CD4-positive, alpha-beta T cell (primary cell): ENCODE data around the gene KRTAP5-4. TPM values are rescaled to one million over a fixed set of nuclear protein-coding genes. Genes with fewer than 3 reads are reported as not detected.
A peak's percentile ranks its signal among the peaks of the same experiment; 100 is the strongest.
"Not testable (repeated sequence)": the region's sequence is repeated elsewhere in the genome, so short reads cannot be mapped to it uniquely, and the experiment has no call there.

Source experiments
- ATAC-seq: fragments of 200-7000 bp; cut with Tn5 transposase; one replicate; pipeline ENCODE4 v1.10.0; 2022; ENCODE audit warnings: mild to moderate bottlenecking; ENCODE audit not compliant: poor library complexity
- CTCF ChIA-PET: fragments of 350-600 bp; sonication (Branson Sonifier 250); formaldehyde crosslinking; loops from one replicate; lab custom pipeline; 2021; ENCODE audit warnings: antibody characterized with exemption, inconsistent platforms; lab: Charles Lee
- POLR2A ChIA-PET: fragments of 350-600 bp; sonication (Branson Sonifier 250); formaldehyde crosslinking; loops from one replicate; lab custom pipeline; 2021; ENCODE audit warnings: antibody characterized with exemption, inconsistent platforms; lab: Charles Lee
- DNase-seq, 14 experiments: peaks; one replicate each; pipeline ENCODE4 v3.0.0-alpha.2; 2013 to 2020; ENCODE audit warnings: mixed read lengths in 2 of 14
- H3K27ac ChIP-seq, 2 donors: one replicate each; pipeline versions ENCODE4 v1.5.1 to v1.7.0; 2013; ENCODE audit warnings: low read length in 2 of 2, low read depth in 1 of 2, mild to moderate bottlenecking in 1 of 2
- H3K27me3 ChIP-seq, 2 experiments: 1 replicate in 1 of 2; 2 replicates in 1 of 2; pipeline versions ENCODE4 v1.6.1 to v1.7.0; 2013; ENCODE audit warnings: low read length in 2 of 2, control low read depth in 1 of 2, mild to moderate bottlenecking in 1 of 2, moderate library complexity in 1 of 2; ENCODE audit not compliant: insufficient read depth in 2 of 2, control insufficient read depth in 1 of 2
- H3K36me3 ChIP-seq: one replicate; pipeline ENCODE4 v1.6.1; 2013; ENCODE audit warnings: low read length, control low read depth; ENCODE audit not compliant: insufficient read depth
- H3K4me1 ChIP-seq: one replicate; pipeline ENCODE4 v1.6.1; 2013; ENCODE audit warnings: low read length, control low read depth; ENCODE audit not compliant: insufficient read depth
- H3K4me3 ChIP-seq: one replicate; pipeline ENCODE4 v1.5.1; 2013; ENCODE audit warnings: mild to moderate bottlenecking, low read length, moderate library complexity
- H3K9me3 ChIP-seq, 2 experiments: 1 replicate in 1 of 2; 2 replicates in 1 of 2; pipeline versions ENCODE4 v1.6.1 to v1.7.0; 2013; ENCODE audit warnings: low read length in 2 of 2, mild to moderate bottlenecking in 2 of 2, control low read depth in 1 of 2, moderate library complexity in 1 of 2; ENCODE audit not compliant: control insufficient read depth in 1 of 2, insufficient read depth in 1 of 2
- H3K27ac Mint-ChIP-seq: one replicate; pipeline ENCODE4 v1.8.0; 2020; ENCODE audit warnings: mixed read lengths
- H3K27me3 Mint-ChIP-seq: one replicate; pipeline ENCODE4 v1.8.0; 2021; ENCODE audit warnings: mixed read lengths
- H3K36me3 Mint-ChIP-seq: one replicate; pipeline ENCODE4 v1.8.0; 2021; ENCODE audit warnings: low read depth, mixed read lengths
- H3K4me1 Mint-ChIP-seq: one replicate; pipeline ENCODE4 v1.8.0; 2021; ENCODE audit warnings: low read depth, mixed read lengths
- H3K4me3 Mint-ChIP-seq: one replicate; pipeline ENCODE4 v1.8.0; 2020; ENCODE audit warnings: mild to moderate bottlenecking, mixed read lengths
- H3K9me3 Mint-ChIP-seq: one replicate; pipeline ENCODE4 v1.8.0; 2020; ENCODE audit warnings: mixed read lengths
- intact Hi-C, 2 experiments: fragments of 100-400 bp; cut with DNase I in 1 of 2; cut with micrococcal nuclease in 1 of 2; formaldehyde crosslinking; loops; one replicate each; pipeline versions ENCODE4 v1.15.1 to v1.9.0; 2023 to 2025; cut with DNase I, micrococcal nuclease
- total RNA-seq, 174 experiments: library from RNA in 2 of 174; stranded (reverse) in 2 of 174; gene quantifications; one replicate each; pipeline ENCODE4 v1.2.3 and lab custom pipeline; 2021 to 2026
- TF ChIP-seq, protein P1 (sequence below): fragments of 200-600 bp; IDR thresholded peaks from one replicate; pipeline ENCODE4 v1.8.0; 2022; ENCODE audit warnings: antibody characterized with exemption, mild to moderate bottlenecking

KRTAP5-4 gene
- total RNA-seq, 2 experiments from 2014 or later, result not detected

- peaks cover 8% of the 10 kb centered on the region for H3K4me1 Mint-ChIP-seq
Observed at GRCh38 chr11:1600626-1601025, 21.3 kb downstream of the KRTAP5-4 start.

GRCh38 chr11:1598816-1599215 is 23.1 kb downstream of the KRTAP5-4 start:
- Histone ChIP-seq H3K36me3 (no peaks in the 10 kb centered on the region), H3K27ac (no peak overlapping the region), H3K4me3 (no peak overlapping the region), H3K4me1 (peaks cover 7% of the 10 kb centered on the region), H3K9me3 (no peaks in the 10 kb centered on the region), H3K27me3 (peaks cover 4 to 10% of the 10 kb centered on the region in 2 experiments)
- H3K4me1 Mint-ChIP-seq, result peaks cover 13% of the 10 kb centered on the region
- DNase-seq (peak in 2 of 14 experiments; percentile 35 to 45), ATAC-seq (peak; percentile 26)
- intact Hi-C loops, result no loop called here
- ChIA-PET CTCF (no interaction called here), POLR2A (interaction anchor here (1.2 kb wide), 1 partner anchor 24 kb away, joined by 3 read pairs; no protein-coding TSS in a partner anchor)
- H3K27me3 Mint-ChIP-seq, result peaks cover 60% of the 10 kb centered on the region
- H3K27ac Mint-ChIP-seq, result no peak overlapping the region
- TF ChIP-seq, protein P1, sequence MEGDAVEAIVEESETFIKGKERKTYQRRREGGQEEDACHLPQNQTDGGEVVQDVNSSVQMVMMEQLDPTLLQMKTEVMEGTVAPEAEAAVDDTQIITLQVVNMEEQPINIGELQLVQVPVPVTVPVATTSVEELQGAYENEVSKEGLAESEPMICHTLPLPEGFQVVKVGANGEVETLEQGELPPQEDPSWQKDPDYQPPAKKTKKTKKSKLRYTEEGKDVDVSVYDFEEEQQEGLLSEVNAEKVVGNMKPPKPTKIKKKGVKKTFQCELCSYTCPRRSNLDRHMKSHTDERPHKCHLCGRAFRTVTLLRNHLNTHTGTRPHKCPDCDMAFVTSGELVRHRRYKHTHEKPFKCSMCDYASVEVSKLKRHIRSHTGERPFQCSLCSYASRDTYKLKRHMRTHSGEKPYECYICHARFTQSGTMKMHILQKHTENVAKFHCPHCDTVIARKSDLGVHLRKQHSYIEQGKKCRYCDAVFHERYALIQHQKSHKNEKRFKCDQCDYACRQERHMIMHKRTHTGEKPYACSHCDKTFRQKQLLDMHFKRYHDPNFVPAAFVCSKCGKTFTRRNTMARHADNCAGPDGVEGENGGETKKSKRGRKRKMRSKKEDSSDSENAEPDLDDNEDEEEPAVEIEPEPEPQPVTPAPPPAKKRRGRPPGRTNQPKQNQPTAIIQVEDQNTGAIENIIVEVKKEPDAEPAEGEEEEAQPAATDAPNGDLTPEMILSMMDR, result no peak
- H3K4me3 Mint-ChIP-seq, result no peak overlapping the region
- no peaks in the 10 kb centered on the region for H3K36me3 Mint-ChIP-seq
- H3K9me3 Mint-ChIP-seq, result no peaks in the 10 kb centered on the region

More at GRCh38 chr11:1600626-1601025, 21.3 kb downstream of the KRTAP5-4 start:
- DNase-seq (no peak), ATAC-seq (no peak)
- Histone ChIP-seq H3K27me3 (peaks cover 4 to 13% of the 10 kb centered on the region in 2 experiments), H3K27ac (no peak overlapping the region), H3K9me3 (no peaks in the 10 kb centered on the region), H3K36me3 (no peaks in the 10 kb centered on the region), H3K4me1 (peaks cover 9% of the 10 kb centered on the region), H3K4me3 (no peak overlapping the region)
- ChIA-PET POLR2A (no interaction called here), CTCF (no interaction called here)
- Mint-ChIP-seq H3K4me3 (no peak overlapping the region), H3K27ac (no peak overlapping the region), H3K27me3 (peaks cover 51% of the 10 kb centered on the region), H3K36me3 (no peaks in the 10 kb centered on the region), H3K9me3 (no peaks in the 10 kb centered on the region)
- TF ChIP-seq, protein P1, result no peak
- intact Hi-C loops, result no loop called here

DNA sequence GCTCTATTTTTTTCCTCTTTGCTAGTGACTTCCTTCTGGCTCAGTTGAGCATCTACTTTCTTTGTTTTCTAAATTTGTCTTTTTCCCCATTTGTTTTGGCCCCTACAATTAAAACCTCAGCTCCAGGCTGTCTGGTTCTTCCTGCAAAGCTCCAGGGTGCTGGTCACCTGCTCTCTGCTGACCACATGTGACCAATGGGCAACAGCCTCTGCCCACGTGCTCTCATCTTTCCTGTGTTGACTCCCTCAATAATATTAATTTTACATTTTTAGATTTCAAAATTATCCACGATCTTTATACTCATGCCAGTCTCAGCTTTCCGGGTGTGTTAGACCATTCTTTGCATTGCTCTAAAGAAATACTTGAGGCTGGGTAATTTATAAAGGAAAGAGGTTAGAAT is 23.5 kb downstream of the KRTAP5-4 start:
- H3K27ac ChIP-seq, ATAC-seq, H3K36me3 ChIP-seq, H3K4me1 ChIP-seq, H3K36me3 Mint-ChIP-seq, H3K9me3 Mint-ChIP-seq, H3K4me3 Mint-ChIP-seq, H3K27me3 ChIP-seq, H3K27ac Mint-ChIP-seq, H3K9me3 ChIP-seq, CTCF ChIA-PET, intact Hi-C loops, DNase-seq, H3K4me3 ChIP-seq: not testable (repeated sequence)
- Mint-ChIP-seq H3K27me3 (peaks cover 63% of the 10 kb centered on the region), H3K4me1 (peaks cover 13% of the 10 kb centered on the region)
- POLR2A ChIA-PET, result interaction anchor here (0.6 to 1.2 kb wide), 2 partner anchors 24 to 960 kb away, joined by 3 read pairs; no protein-coding TSS in a partner anchor

DNA sequence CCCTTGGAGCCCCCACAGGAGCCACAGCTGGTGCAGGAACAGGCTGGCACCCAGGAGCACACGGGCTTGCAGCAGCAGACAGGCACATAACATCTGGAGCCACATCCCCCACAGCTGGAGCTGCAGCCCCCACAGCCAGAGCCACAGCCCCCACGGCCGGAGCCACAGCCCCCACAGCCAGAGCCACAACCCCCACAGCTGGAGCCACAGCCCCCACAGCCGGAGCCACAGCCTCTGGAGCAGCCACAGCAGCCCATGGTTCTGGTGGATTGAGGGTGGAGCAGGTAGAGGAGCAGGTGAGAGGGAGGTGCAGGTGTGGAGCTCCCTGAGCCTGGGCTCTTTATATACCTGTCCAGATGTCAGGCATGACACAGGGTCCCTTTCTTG is 24.0 kb downstream of the KRTAP5-4 start, which contains the start of gene KRTAP5-2:
Gene KRTAP5-2, minus strand, starts transcription at position 301 of the 387 bp plus-strand sequence. Its CDS starts 44 bp downstream, at position 257.
- Mint-ChIP-seq H3K36me3 (no peaks in the 10 kb centered on the region), H3K27me3 (peaks cover 62% of the 10 kb centered on the region), H3K27ac (no peak within 1 kb of the TSS), H3K4me1 (peaks cover 13% of the 10 kb centered on the region), H3K9me3 (no peaks in the 10 kb centered on the region), H3K4me3 (no peak within 1 kb of the TSS)
- H3K9me3 ChIP-seq, result no peaks in the 10 kb centered on the region
- ChIA-PET CTCF (no interaction called here), POLR2A (interaction anchor here (0.6 to 1.2 kb wide), 3 partner anchors 9 to 961 kb away, joined by 3 read pairs; no protein-coding TSS in a partner anchor)
- DNase-seq, result no peak
- TF ChIP-seq, protein P1, result no peak
- H3K27me3 ChIP-seq, result peaks cover 4 to 10% of the 10 kb centered on the region in 2 experiments
- ATAC-seq, result no peak
- intact Hi-C loops, result no loop called here
- H3K27ac ChIP-seq, result no peak within 1 kb of the TSS
- no peak within 1 kb of the TSS for H3K4me3 ChIP-seq
- H3K36me3 ChIP-seq, result no peaks in the 10 kb centered on the region
- H3K4me1 ChIP-seq, result peaks cover 7% of the 10 kb centered on the region
